ENCODE results near the gene KDM1A.
"Not testable (repeated sequence)": the region's sequence is repeated elsewhere in the genome, so short reads cannot be mapped to it uniquely, and the experiment has no call there.

KDM1A gene

DNA sequence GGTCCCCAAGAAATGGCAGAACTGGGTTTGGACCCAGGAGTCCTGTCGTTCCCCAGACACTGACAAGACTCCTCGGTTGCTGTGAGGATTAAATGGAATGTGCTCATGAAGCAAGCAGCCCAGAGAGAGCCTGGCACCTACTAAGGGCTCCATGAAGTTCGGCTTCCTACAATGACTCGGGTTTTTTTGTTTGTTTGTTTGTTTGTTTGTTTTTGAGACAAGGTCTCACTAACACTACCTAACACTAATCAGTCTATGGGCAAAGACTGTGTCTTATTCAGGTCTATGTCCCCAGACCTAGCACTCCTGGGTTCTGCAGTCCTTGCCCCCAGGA is 43.2 kb upstream of the KDM1A start:
- ChIA-PET POLR2A (no interaction called here), CTCF (interaction anchor here (2.1 kb wide), 1 partner anchor 208 kb away, joined by 16 read pairs; no protein-coding TSS in a partner anchor)
- no peak for DNase-seq (ENCODE audit: extremely low spot score)
- TF ChIP-seq FOXA1 (IDR thresholded peaks at IDR 0.05) (no peak), CTBP1 (IDR thresholded peaks at IDR 0.05; ENCODE audit: borderline replicate concordance) (no peak), L3MBTL2 (conservative IDR thresholded peaks at IDR 0.05) (no peak), ELF4 (IDR thresholded peaks at IDR 0.05) (no peak), NFRKB (IDR thresholded peaks at IDR 0.05) (0 out of 2 replicates have a peak, but pooled peaks have one; percentile 22)
- TF ChIP-seq, protein P1, sequence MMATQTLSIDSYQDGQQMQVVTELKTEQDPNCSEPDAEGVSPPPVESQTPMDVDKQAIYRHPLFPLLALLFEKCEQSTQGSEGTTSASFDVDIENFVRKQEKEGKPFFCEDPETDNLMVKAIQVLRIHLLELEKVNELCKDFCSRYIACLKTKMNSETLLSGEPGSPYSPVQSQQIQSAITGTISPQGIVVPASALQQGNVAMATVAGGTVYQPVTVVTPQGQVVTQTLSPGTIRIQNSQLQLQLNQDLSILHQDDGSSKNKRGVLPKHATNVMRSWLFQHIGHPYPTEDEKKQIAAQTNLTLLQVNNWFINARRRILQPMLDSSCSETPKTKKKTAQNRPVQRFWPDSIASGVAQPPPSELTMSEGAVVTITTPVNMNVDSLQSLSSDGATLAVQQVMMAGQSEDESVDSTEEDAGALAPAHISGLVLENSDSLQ (IDR thresholded peaks at IDR 0.05): no peak

DNA sequence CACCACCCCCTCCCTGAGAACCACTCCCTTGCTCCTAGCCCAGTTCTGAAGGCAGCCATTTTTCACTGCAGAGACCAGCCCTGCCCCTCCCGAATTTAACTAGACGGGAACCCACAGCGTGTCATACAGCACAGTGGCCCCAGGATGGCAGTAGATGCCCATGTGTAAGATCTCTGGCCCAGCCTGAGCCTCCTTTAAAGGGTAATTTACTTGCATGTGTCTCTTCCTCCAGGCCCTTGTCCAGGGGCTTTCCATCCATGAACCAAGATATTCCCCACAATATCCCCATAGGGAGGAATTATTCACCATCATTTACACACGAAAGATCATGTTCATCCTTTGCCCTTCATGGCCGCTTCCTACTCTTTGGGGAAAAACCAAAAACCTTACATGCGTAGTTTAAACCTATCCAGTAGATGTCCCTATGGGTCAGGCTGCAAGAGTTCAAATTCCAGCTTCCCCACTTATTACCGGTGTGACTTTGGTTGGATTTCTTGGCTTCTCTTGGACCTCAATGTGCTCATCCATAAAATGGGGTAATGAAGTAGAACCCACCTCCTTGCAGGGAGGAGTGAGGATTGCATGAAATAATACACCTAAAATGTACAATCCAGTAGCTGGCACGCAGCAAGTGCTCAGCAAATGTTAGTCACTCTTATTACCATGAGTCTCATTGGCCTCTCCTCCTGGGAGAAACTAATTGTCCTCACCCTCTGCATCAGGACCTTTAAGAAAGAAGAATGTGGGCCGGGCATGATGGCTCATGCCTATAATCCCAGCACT is 42.6 kb upstream of the KDM1A start:
- peak; percentile 81 for DNase-seq (ENCODE audit: extremely low spot score)
- POLR2A ChIA-PET: no interaction called here
- TF ChIP-seq, protein P1 (IDR thresholded peaks at IDR 0.05): no peak
- TF ChIP-seq ZNF384 (IDR thresholded peaks at IDR 0.05): no peak
- no peak for TF ChIP-seq SP1 (IDR thresholded peaks at IDR 0.05)
- no peak for TF ChIP-seq ARNT (IDR thresholded peaks at IDR 0.05)
- no peak for TF ChIP-seq TARDBP (IDR thresholded peaks at IDR 0.05)
- TF ChIP-seq CTBP1 (IDR thresholded peaks at IDR 0.05; ENCODE audit: borderline replicate concordance): no peak
- TF ChIP-seq SUZ12 (IDR thresholded peaks at IDR 0.05): no peak
- no peak for TF ChIP-seq HDGF (IDR thresholded peaks at IDR 0.05; ENCODE audit: borderline replicate concordance)
- TF ChIP-seq LEF1 (IDR thresholded peaks at IDR 0.05; ENCODE audit: borderline replicate concordance): no peak
- TF ChIP-seq L3MBTL2 (conservative IDR thresholded peaks at IDR 0.05): no peak
- TF ChIP-seq ELF4 (IDR thresholded peaks at IDR 0.05): no peak
- TF ChIP-seq FOXA1 (IDR thresholded peaks at IDR 0.05): no peak
- TF ChIP-seq NFRKB (IDR thresholded peaks at IDR 0.05): no peak
- no peak for TF ChIP-seq BHLHE40 (IDR thresholded peaks at IDR 0.05; ENCODE audit: borderline replicate concordance)
- CTCF ChIA-PET: interaction anchor here (0.6 to 2.1 kb wide), 3 partner anchors 205 to 520 kb away, joined by 3 to 16 read pairs (median 4); no protein-coding TSS in a partner anchor

DNA sequence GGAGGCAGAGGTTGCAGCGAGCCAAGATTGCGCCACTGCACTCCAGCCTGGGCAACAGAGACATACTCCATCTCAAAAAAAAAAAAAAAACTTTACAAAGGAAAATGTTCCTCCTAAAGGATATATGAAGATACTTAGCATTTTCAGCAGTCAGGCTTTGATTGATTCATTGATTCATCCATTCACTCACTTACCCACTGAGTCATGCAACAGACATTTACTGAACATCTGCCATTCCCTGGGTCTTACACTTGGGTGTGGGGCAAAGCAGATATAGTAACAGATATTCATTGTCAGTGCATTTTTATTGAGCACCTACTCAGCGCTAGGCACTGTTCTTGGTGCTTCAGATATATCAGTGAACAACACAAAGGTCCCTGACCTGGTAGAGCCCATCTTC is 41.0 kb upstream of the KDM1A start:
- ChIA-PET POLR2A (interaction anchor here (1.3 kb wide), 1 partner anchor 191 kb away, joined by 3 read pairs; no protein-coding TSS in a partner anchor), CTCF (interaction anchor here (2.1 kb wide), 1 partner anchor 205 kb away, joined by 16 read pairs; no protein-coding TSS in a partner anchor)
- DNase-seq (ENCODE audit: extremely low spot score): no peak
- TF ChIP-seq, protein P1 (IDR thresholded peaks at IDR 0.05): no peak
- no peak for TF ChIP-seq ZNF384 (IDR thresholded peaks at IDR 0.05)
- TF ChIP-seq FOXA1 (IDR thresholded peaks at IDR 0.05): no peak
- no peak for TF ChIP-seq LEF1 (IDR thresholded peaks at IDR 0.05; ENCODE audit: borderline replicate concordance)
- TF ChIP-seq BHLHE40 (IDR thresholded peaks at IDR 0.05; ENCODE audit: borderline replicate concordance): no peak
- TF ChIP-seq SUZ12 (IDR thresholded peaks at IDR 0.05): no peak
- no peak for TF ChIP-seq HDGF (IDR thresholded peaks at IDR 0.05; ENCODE audit: borderline replicate concordance)
- no peak for TF ChIP-seq CTBP1 (IDR thresholded peaks at IDR 0.05; ENCODE audit: borderline replicate concordance)

DNA sequence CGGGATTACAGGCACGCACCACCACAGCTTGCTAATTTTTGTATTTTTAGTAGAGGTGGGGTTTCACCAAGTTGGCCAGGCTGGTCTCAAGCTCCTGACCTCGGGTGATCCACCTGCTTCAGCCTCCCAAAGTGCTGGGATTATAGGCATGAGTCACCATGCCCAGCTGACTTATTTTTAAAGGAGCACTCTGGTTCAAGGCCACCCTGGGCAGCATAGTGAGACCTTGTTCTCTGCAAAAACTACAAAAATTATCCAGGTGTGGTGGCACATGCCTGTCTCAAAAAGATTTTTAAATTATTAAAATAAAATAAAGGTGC is 38.8 kb upstream of the KDM1A start:
- DNase-seq (ENCODE audit: extremely low spot score); POLR2A ChIA-PET: not testable (repeated sequence)
- CTCF ChIA-PET: interaction anchor here (0.7 kb wide), 1 partner anchor 55 kb away, joined by 4 read pairs; no protein-coding TSS in a partner anchor

DNA sequence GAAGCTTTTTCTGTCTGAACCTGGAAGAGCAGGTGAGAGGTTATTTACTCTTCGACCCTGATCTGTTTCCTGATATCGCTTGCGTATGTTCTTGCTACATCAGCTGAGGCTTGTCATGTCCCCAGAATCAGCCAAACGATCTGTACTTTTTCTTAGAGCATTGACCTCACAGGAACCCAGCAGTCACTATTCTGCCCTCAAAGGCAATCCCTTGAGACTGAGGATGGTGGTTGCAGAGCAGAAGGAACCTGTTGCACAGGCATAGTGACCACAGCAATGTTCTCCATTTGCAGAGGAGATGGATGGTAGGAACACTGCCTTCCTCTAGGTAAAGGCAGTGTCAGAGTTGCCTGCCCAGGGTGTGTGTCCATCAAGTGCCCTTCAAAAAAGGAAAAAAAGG is 35.3 kb upstream of the KDM1A start:
- ChIA-PET CTCF (no interaction called here), POLR2A (interaction anchor here (0.6 kb wide), 1 partner anchor 200 kb away, joined by 3 read pairs; no protein-coding TSS in a partner anchor)

DNA sequence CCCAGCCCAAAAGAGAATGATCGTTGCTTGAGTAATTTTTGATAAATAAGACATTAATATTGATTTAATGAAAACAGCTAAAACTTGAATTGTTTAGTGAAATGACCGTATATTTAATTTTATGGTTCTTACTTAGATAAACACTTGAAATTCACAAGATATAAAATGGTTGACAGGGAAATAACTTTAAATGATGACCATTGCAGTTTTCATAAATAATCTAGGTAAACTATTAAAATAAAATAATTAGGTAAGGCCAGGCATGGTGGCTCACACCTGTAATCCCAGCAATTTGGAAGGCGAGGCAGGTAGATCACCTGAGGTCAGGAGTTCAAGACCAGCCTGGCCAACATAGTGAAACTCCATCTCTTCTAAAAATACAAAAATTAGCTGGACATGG is 26.9 kb upstream of the KDM1A start:
- POLR2A ChIA-PET: interaction anchor here (0.7 kb wide), 1 partner anchor 178 kb away, joined by 3 read pairs; no protein-coding TSS in a partner anchor
- CTCF ChIA-PET; DNase-seq (ENCODE audit: extremely low spot score): not testable (repeated sequence)

More for the DNA sequence above, 35.3 kb upstream of the KDM1A start:
- no peak for TF ChIP-seq SUZ12 (IDR thresholded peaks at IDR 0.05)
- TF ChIP-seq FOXM1 (IDR thresholded peaks at IDR 0.05; ENCODE audit: borderline replicate concordance): no peak
- TF ChIP-seq CTBP1 (IDR thresholded peaks at IDR 0.05; ENCODE audit: borderline replicate concordance): no peak
- no peak for TF ChIP-seq SP1 (IDR thresholded peaks at IDR 0.05)
- TF ChIP-seq TARDBP (IDR thresholded peaks at IDR 0.05): no peak
- TF ChIP-seq LEF1 (IDR thresholded peaks at IDR 0.05; ENCODE audit: borderline replicate concordance): no peak
- TF ChIP-seq BHLHE40 (IDR thresholded peaks at IDR 0.05; ENCODE audit: borderline replicate concordance): no peak
- no peak for TF ChIP-seq HDGF (IDR thresholded peaks at IDR 0.05; ENCODE audit: borderline replicate concordance)
- TF ChIP-seq ARNT (IDR thresholded peaks at IDR 0.05): no peak
- TF ChIP-seq FOXA1 (IDR thresholded peaks at IDR 0.05): no peak
- TF ChIP-seq L3MBTL2 (conservative IDR thresholded peaks at IDR 0.05): no peak
- no peak for DNase-seq (ENCODE audit: extremely low spot score)

DNA sequence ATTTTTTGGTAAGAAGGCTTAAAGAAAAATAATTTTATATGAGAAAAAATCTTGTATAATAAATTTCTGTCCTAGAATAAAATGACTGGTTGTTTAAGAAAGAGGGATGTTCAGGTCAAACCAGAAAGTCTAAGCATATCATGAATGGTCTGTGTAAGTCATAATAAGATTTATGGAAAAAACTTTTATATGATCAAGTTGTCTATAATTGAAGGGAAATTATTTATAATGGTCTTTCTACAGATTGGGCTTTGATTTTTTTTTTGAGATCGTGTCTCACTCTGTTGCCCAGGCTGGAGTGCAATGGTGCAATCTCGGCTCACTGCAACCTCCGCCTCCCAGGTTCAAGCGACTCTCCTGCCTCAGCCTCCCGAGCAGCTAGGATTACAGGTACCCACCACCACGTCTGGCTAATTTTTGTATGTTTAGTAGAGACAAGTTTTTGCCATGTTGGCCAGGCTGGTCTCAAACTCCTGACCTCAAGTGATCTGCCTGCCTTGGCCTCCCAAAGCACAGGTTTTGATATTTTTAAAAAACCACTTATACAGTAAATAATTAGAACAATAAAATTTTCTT is 26.0 kb upstream of the KDM1A start:
- DNase-seq (ENCODE audit: extremely low spot score); CTCF ChIA-PET: not testable (repeated sequence)
- POLR2A ChIA-PET: interaction anchor here (0.6 to 0.7 kb wide), 2 partner anchors 106 to 177 kb away, joined by 3 read pairs; no protein-coding TSS in a partner anchor
